ENCODE results near the gene SGPP1. TPM values are rescaled to one million over a fixed set of nuclear protein-coding genes. Genes with fewer than 3 reads are reported as not detected.

SGPP1 gene
- polyA plus RNA-seq, 2 of the 4 experiments (the other 2 are of a cell fraction), result 16.1 to 28.2 TPM

DNA sequence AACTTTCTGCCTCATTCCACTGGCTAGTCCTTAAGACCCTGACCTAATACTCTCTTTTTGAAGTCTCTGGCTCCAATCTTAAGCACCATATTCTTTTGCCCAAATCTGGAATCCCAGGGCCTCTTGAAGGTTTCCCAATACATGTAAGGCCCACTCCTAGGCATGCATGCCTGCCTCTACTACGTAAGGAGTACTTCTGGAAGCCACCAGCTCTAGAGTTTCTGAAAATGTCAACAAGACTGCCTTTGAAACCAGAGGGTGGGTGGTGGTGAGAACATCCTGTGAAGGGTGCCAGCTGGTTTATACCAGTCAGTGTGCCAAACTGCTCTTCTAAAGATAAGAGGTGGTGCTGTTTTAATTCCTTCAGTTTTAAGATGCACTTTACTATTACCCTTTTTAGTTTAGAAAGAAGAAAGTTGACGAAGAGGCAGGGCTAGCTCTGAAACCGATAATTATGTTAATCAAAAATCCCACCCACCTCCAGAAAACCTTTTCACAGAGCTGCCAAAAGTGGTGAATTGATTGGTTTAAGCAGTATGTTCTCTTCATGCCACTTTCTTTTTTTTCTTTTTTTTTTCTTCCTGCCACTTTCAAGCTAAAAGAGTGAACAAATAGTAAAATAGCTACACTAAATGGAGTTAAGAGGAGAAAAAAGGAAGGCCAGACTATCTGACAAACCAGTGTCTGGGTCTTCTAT lies 77.5 kb downstream of the SGPP1 start:
- TF ChIP-seq, protein P1, sequence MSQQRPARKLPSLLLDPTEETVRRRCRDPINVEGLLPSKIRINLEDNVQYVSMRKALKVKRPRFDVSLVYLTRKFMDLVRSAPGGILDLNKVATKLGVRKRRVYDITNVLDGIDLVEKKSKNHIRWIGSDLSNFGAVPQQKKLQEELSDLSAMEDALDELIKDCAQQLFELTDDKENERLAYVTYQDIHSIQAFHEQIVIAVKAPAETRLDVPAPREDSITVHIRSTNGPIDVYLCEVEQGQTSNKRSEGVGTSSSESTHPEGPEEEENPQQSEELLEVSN (IDR thresholded peaks at IDR 0.05; ENCODE audit: borderline replicate concordance, low read depth), result no peak
- TF ChIP-seq HOXB13 (CRISPR knock-in tag; IDR thresholded peaks at IDR 0.05; ENCODE audit: low read depth), result no peak
- Histone ChIP-seq H3K4me2 (no peak overlapping the region), H3K4me1 (no peaks in the 10 kb centered on the region), H3K27ac (no peak overlapping the region), H3K4me3 (no peak overlapping the region), H3K9me3 (no peaks in the 10 kb centered on the region)
- ChIA-PET CTCF (interaction anchor here (0.6 to 3.0 kb wide), 5 partner anchors 8 to 260 kb away, joined by 3 to 8 read pairs (median 3); partner anchors contain the start of genes SGPP1 and WDR89), POLR2A (interaction anchor here (1.7 kb wide), 1 partner anchor 9 kb away, joined by 13 read pairs; the partner anchor contains the start of gene WDR89)
- 87% methylated on average over 3 of the region's 3 CpGs for WGBS (ENCODE audit: missing lambda C conversion rate)
- ATAC-seq, result peak in 1 of 2 experiments; percentile 39; a peak in 1 of 6 replicates
- no peak for FAIRE-seq
- DNase-seq (ENCODE audit: low read depth in 1 of 2, low spot score in 1 of 2), result no peak

DNA sequence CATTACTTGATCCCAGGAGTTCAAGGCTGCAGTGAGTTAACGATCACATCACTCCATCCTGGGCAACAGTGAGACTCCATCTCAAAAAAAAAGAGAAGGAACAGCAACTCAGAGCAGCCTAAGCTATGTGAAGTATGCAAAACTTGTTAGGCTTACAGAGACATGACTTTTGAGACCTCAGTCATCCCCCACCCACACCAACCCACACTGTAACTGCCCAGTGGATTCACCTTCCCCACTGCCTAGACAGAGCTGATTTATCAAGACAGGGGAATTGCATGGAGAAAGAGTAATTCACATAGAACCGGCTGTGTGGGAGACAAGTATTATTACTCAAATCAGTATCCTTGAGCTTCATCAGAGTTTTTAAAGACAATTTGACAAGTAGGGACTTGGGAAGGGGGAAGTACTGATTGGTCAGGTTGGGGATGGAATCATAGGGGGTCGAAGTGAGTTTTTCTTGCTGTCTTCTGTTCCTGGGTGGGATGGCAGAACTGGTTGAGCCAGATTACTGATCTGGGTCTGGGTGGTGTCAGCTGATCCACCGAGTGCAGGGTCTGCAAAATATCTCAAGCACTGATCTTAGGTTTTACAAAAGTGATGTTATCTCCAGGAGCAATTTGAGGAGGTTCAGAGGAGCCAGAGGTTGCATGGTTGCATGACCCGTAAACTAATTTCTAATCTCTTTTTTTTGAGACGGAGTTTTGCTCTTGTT lies 80.0 kb downstream of the SGPP1 start:
- TF ChIP-seq JUNB (IDR thresholded peaks at IDR 0.05) (no peak), MAZ (IDR thresholded peaks at IDR 0.05; ENCODE audit: borderline replicate concordance, low read depth, low read length) (no peak), ZC3H11A (IDR thresholded peaks at IDR 0.05) (no peak), FOXS1 (CRISPR knock-in tag; IDR thresholded peaks at IDR 0.05) (no peak), GATA3 (IDR thresholded peaks at IDR 0.05; ENCODE audit: borderline replicate concordance) (no peak)
- WGBS (ENCODE audit: missing lambda C conversion rate), result 75% methylated on average over 6 of the region's 6 CpGs
- CTCF ChIA-PET, result interaction anchor here (3.0 kb wide), 1 partner anchor 122 kb away, joined by 8 read pairs; no protein-coding TSS in a partner anchor
- H3K4me1 ChIP-seq, result peaks cover 6% of the 10 kb centered on the region; the same call in 2 of the 3 replicates
- H3K4me2 ChIP-seq, result no peak overlapping the region
- no peak overlapping the region for H3K4me3 ChIP-seq
- no peak for FAIRE-seq
- POLR2A ChIA-PET, result no interaction called here
- ATAC-seq, result no peak
- no peaks in the 10 kb centered on the region for H3K9me3 ChIP-seq
- DNase-seq (ENCODE audit: low read depth in 1 of 2, low spot score in 1 of 2), result no peak
- H3K27ac ChIP-seq, result no peak overlapping the region

DNA sequence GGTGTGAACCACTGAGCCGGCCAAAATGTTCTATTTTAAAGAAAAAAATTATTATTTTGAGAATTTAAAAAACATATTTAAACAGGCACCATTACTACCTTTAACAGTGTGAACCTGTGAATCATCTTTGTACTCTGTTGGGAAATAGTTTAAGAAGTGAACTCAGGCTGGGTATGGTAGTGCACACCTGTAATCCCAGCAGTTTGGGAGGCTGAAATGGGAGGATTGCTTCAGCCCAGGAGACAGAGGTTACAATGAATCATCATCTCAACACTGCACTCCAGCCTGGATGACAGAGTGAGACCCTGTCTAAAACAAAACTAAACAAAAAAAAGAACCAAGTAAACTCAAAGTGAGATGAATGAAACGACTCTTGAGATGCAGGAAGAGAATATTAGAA lies 83.1 kb downstream of the SGPP1 start:
- CTCF ChIA-PET, result interaction anchor here (0.7 to 1.5 kb wide), 3 partner anchors 11 to 126 kb away, joined by 3 to 6 read pairs (median 3); no protein-coding TSS in a partner anchor
- ATAC-seq (no peak), DNase-seq (ENCODE audit: low read depth in 1 of 2, low spot score in 1 of 2) (no peak), FAIRE-seq (no peak)
- no peak overlapping the region for H3K4me3 ChIP-seq
- WGBS (ENCODE audit: missing lambda C conversion rate), result 71% methylated on average over 2 of the region's 2 CpGs
- H3K4me1 ChIP-seq, result peaks cover 15% of the 10 kb centered on the region; the same call in 2 of the 3 replicates
- no peak overlapping the region for H3K4me2 ChIP-seq
- POLR2A ChIA-PET, result no interaction called here
- no peak overlapping the region for H3K27ac ChIP-seq
- no peaks in the 10 kb centered on the region for H3K9me3 ChIP-seq
- TF ChIP-seq JUN (IDR thresholded peaks at IDR 0.05) (no peak), CHD4 (IDR thresholded peaks at IDR 0.05; ENCODE audit: borderline replicate concordance) (no peak), EHMT2 (IDR thresholded peaks at IDR 0.05; ENCODE audit: low read depth) (no peak), CHD2 (IDR thresholded peaks at IDR 0.05; ENCODE audit: low read length, partially characterized antibody) (no peak), RARB (CRISPR knock-in tag; IDR thresholded peaks at IDR 0.05) (no peak), FOXS1 (CRISPR knock-in tag; IDR thresholded peaks at IDR 0.05) (no peak), RNF2 (IDR thresholded peaks at IDR 0.05; ENCODE audit: borderline replicate concordance, low read depth) (no peak), HEYL (CRISPR knock-in tag; IDR thresholded peaks at IDR 0.05) (no peak), EHF (CRISPR knock-in tag; IDR thresholded peaks at IDR 0.05) (no peak), MYC (IDR thresholded peaks at IDR 0.05; ENCODE audit: borderline replicate concordance, low read length) (no peak), JUNB (IDR thresholded peaks at IDR 0.05) (no peak), SMC3 (IDR thresholded peaks at IDR 0.05) (no peak), HOXA7 (CRISPR knock-in tag; IDR thresholded peaks at IDR 0.05) (no peak), FOSL2 (IDR thresholded peaks at IDR 0.05) (no peak), FOSL2 (CRISPR knock-in tag; IDR thresholded peaks at IDR 0.05) (no peak)
- TF ChIP-seq, protein P2, sequence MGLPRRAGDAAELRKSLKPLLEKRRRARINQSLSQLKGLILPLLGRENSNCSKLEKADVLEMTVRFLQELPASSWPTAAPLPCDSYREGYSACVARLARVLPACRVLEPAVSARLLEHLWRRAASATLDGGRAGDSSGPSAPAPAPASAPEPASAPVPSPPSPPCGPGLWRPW (IDR thresholded peaks at IDR 0.05), result no peak
- TF ChIP-seq, protein P3, sequence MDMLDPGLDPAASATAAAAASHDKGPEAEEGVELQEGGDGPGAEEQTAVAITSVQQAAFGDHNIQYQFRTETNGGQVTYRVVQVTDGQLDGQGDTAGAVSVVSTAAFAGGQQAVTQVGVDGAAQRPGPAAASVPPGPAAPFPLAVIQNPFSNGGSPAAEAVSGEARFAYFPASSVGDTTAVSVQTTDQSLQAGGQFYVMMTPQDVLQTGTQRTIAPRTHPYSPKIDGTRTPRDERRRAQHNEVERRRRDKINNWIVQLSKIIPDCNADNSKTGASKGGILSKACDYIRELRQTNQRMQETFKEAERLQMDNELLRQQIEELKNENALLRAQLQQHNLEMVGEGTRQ (IDR thresholded peaks at IDR 0.05), result no peak
- TF ChIP-seq, protein P4, sequence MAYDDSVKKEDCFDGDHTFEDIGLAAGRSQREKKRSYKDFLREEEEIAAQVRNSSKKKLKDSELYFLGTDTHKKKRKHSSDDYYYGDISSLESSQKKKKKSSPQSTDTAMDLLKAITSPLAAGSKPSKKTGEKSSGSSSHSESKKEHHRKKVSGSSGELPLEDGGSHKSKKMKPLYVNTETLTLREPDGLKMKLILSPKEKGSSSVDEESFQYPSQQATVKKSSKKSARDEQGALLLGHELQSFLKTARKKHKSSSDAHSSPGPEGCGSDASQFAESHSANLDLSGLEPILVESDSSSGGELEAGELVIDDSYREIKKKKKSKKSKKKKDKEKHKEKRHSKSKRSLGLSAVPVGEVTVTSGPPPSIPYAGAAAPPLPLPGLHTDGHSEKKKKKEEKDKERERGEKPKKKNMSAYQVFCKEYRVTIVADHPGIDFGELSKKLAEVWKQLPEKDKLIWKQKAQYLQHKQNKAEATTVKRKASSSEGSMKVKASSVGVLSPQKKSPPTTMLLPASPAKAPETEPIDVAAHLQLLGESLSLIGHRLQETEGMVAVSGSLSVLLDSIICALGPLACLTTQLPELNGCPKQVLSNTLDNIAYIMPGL (CRISPR knock-in tag; IDR thresholded peaks at IDR 0.05; ENCODE audit: borderline replicate concordance), result no peak
- TF ChIP-seq, protein P5, sequence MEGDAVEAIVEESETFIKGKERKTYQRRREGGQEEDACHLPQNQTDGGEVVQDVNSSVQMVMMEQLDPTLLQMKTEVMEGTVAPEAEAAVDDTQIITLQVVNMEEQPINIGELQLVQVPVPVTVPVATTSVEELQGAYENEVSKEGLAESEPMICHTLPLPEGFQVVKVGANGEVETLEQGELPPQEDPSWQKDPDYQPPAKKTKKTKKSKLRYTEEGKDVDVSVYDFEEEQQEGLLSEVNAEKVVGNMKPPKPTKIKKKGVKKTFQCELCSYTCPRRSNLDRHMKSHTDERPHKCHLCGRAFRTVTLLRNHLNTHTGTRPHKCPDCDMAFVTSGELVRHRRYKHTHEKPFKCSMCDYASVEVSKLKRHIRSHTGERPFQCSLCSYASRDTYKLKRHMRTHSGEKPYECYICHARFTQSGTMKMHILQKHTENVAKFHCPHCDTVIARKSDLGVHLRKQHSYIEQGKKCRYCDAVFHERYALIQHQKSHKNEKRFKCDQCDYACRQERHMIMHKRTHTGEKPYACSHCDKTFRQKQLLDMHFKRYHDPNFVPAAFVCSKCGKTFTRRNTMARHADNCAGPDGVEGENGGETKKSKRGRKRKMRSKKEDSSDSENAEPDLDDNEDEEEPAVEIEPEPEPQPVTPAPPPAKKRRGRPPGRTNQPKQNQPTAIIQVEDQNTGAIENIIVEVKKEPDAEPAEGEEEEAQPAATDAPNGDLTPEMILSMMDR (IDR thresholded peaks at IDR 0.05), result no peak

Measured in A549 (cell line).